SIG-M5 treated with dmso at 0.1 percent for 504 hours (cell line): ENCODE measurements around the gene NUP214.
"Not testable (repeated sequence)": the region's sequence is repeated elsewhere in the genome, so short reads cannot be mapped to it uniquely, and the experiment has no call there.

ENCODE experiments used
- DNase-seq: peaks from one replicate; lab custom pipeline; 2025; ENCODE audit not compliant: unreplicated experiment; lab: John Stamatoyannopoulos, UW

NUP214 gene

GRCh38 chr9:131115360-131115742, 10.0 kb upstream of the NUP214 start:
- DNase-seq, result not testable (repeated sequence)

GRCh38 chr9:131116281-131117120, 8.9 kb upstream of the NUP214 start:
- DNase-seq, result no peak

GRCh38 chr9:131117121-131117761, 8.1 kb upstream of the NUP214 start:
- no peak for DNase-seq

GRCh38 chr9:131117762-131118145, 7.6 kb upstream of the NUP214 start:
- DNase-seq, result no peak

- DNase-seq, result no peak
Measured at GRCh38 chr9:131119600-131119999, 5.8 kb upstream of the NUP214 start.

- DNase-seq, result no peak
Measured at GRCh38 chr9:131120620-131121228, 4.7 kb upstream of the NUP214 start.

- DNase-seq, result no peak
Measured at GRCh38 chr9:131121346-131121745, 4.0 kb upstream of the NUP214 start.

- no peak for DNase-seq
Measured at GRCh38 chr9:131122158-131122557, 3.2 kb upstream of the NUP214 start.

- no peak for DNase-seq
Measured at GRCh38 chr9:131125038-131125287, 423 bp upstream of the NUP214 start.

GRCh38 chr9:131126059-131126426, 657 bp downstream of the NUP214 start:
- DNase-seq, result no peak

GRCh38 chr9:131129183-131129582, 3.8 kb downstream of the NUP214 start:
- no peak for DNase-seq

- DNase-seq, result no peak
Measured at GRCh38 chr9:131138676-131139075, 13.3 kb downstream of the NUP214 start.

GRCh38 chr9:131140112-131140511, 14.7 kb downstream of the NUP214 start:
- no peak for DNase-seq

- DNase-seq, result no peak
Measured at GRCh38 chr9:131140550-131140949, 15.2 kb downstream of the NUP214 start.

GRCh38 chr9:131142160-131142559, 16.8 kb downstream of the NUP214 start:
- DNase-seq, result no peak

- no peak for DNase-seq
Measured at GRCh38 chr9:131144201-131144600, 18.8 kb downstream of the NUP214 start.

GRCh38 chr9:131145245-131145644, 19.9 kb downstream of the NUP214 start:
- DNase-seq, result no peak

- no peak for DNase-seq
Measured at GRCh38 chr9:131146186-131146585, 20.8 kb downstream of the NUP214 start.

GRCh38 chr9:131148276-131148675, 22.9 kb downstream of the NUP214 start:
- DNase-seq, result no peak

- no peak for DNase-seq
Measured at GRCh38 chr9:131148966-131149687, 23.7 kb downstream of the NUP214 start.

- no peak for DNase-seq
Measured at GRCh38 chr9:131149688-131150053, 24.3 kb downstream of the NUP214 start.

- DNase-seq, result no peak
Measured at GRCh38 chr9:131153595-131153994, 28.2 kb downstream of the NUP214 start.
